ENCODE results near the gene DRC1. TPM values are rescaled to one million over a fixed set of nuclear protein-coding genes. Genes with fewer than 3 reads are reported as not detected.

DRC1 gene
- polyA plus RNA-seq, 1 of the 3 experiments (the other 2 are of a cell fraction): 0.18 TPM

DNA sequence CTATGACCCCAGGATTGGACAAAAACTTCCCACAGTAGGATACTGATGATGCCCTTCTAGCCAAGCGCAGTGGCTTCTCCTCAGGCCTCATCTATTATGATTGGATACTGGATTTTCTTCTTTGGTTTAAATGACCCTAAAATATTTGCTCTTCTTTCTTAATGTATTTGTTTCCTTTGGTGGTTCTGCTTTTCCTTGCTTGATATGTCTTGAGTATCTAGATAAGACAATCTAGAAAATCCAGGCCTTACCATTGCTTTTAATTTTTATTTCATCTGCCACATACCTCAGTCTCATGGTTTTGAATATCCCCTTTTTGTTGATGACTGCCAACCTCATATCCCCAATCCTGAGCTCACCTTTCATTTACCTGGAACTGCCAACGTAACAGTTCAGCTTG is 40.6 kb downstream of the DRC1 start:
- WGBS (ENCODE audit: low lambda C conversion rate): 68% methylated on average over 2 of the region's 2 CpGs
- no peaks in the 10 kb centered on the region for H3K27me3 ChIP-seq (ENCODE audit: insufficient read depth)
- no peaks in the 10 kb centered on the region for H3K36me3 ChIP-seq (replicated peaks in 1 of 2; ENCODE audit: control insufficient read depth in 1 of 2, insufficient read depth in 2 of 2, low read length in 1 of 2)
- H3K27ac ChIP-seq (ENCODE audit: low read depth in 2 of 2, low read length in 1 of 2): no peak overlapping the region
- no peaks in the 10 kb centered on the region for H3F3A ChIP-seq (replicated peaks; ENCODE audit: insufficient read depth)
- H3K79me2 ChIP-seq (ENCODE audit: insufficient read depth): no peaks in the 10 kb centered on the region
- ChIA-PET POLR2A (no interaction called here), CTCF (interaction anchor here (0.9 to 2.7 kb wide), 4 partner anchors 20 to 120 kb away, joined by 3 to 7 read pairs (median 3); no protein-coding TSS in a partner anchor)
- H3K9ac ChIP-seq: no peak overlapping the region
- no peak overlapping the region for H3K4me3 ChIP-seq (ENCODE audit: low read depth in 2 of 2, low read length in 1 of 2)
- H2AFZ ChIP-seq (ENCODE audit: low read depth): no peak overlapping the region
- no peak for DNase-seq
- peaks cover 0 to 3% of the 10 kb centered on the region in 2 experiments; a peak in 1 of 4 replicates for H3K4me1 ChIP-seq (ENCODE audit: control insufficient read depth in 1 of 2, insufficient read depth in 2 of 2, low read depth in 1 of 2, low read length in 1 of 2)
- no peaks in the 10 kb centered on the region for H3K9me2 ChIP-seq
- H3K4me2 ChIP-seq: no peak overlapping the region
- no peak for TF ChIP-seq TEAD4 (IDR thresholded peaks at IDR 0.05; ENCODE audit: borderline replicate concordance, insufficient read depth)
- TF ChIP-seq NRF1 (IDR thresholded peaks at IDR 0.05; ENCODE audit: low read depth, low read length): no peak
- no peak for TF ChIP-seq SMC3 (IDR thresholded peaks at IDR 0.05; ENCODE audit: low read depth, low read length)
- TF ChIP-seq IRF3 (IDR thresholded peaks at IDR 0.05; ENCODE audit: low read depth, low read length): no peak
- TF ChIP-seq REST (IDR thresholded peaks at IDR 0.05; ENCODE audit: low read depth, low read length): no peak
- no peak for TF ChIP-seq USF2 (IDR thresholded peaks at IDR 0.05; ENCODE audit: borderline replicate concordance, low read depth, low read length)
- no peak for TF ChIP-seq NFIC (IDR thresholded peaks at IDR 0.05; ENCODE audit: borderline replicate concordance)
- no peak for TF ChIP-seq TAF1 (IDR thresholded peaks at IDR 0.05; ENCODE audit: borderline replicate concordance, low read depth, low read length)
- TF ChIP-seq MXI1 (IDR thresholded peaks at IDR 0.05; ENCODE audit: low read depth, low read length): no peak
- TF ChIP-seq GATA2 (CRISPR knock-in tag; IDR thresholded peaks at IDR 0.05): no peak
- no peak for TF ChIP-seq EP300 (IDR thresholded peaks at IDR 0.05; ENCODE audit: borderline replicate concordance in 1 of 2, low read depth in 1 of 2, low read length in 1 of 2)
- TF ChIP-seq EZH2phosphoT487 (IDR thresholded peaks at IDR 0.05; ENCODE audit: borderline replicate concordance, low read depth): no peak
- TF ChIP-seq RCOR1 (IDR thresholded peaks at IDR 0.05; ENCODE audit: low read length): no peak
- no peak for TF ChIP-seq CHD2 (IDR thresholded peaks at IDR 0.05; ENCODE audit: low read length, partially characterized antibody)
- TF ChIP-seq TCF12 (IDR thresholded peaks at IDR 0.05): no peak
- TF ChIP-seq, protein P1, sequence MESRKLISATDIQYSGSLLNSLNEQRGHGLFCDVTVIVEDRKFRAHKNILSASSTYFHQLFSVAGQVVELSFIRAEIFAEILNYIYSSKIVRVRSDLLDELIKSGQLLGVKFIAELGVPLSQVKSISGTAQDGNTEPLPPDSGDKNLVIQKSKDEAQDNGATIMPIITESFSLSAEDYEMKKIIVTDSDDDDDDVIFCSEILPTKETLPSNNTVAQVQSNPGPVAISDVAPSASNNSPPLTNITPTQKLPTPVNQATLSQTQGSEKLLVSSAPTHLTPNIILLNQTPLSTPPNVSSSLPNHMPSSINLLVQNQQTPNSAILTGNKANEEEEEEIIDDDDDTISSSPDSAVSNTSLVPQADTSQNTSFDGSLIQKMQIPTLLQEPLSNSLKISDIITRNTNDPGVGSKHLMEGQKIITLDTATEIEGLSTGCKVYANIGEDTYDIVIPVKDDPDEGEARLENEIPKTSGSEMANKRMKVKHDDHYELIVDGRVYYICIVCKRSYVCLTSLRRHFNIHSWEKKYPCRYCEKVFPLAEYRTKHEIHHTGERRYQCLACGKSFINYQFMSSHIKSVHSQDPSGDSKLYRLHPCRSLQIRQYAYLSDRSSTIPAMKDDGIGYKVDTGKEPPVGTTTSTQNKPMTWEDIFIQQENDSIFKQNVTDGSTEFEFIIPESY (IDR thresholded peaks at IDR 0.05; ENCODE audit: borderline replicate concordance, low read depth): no peak
- no peak for TF ChIP-seq RFX5 (IDR thresholded peaks at IDR 0.05; ENCODE audit: low read length)
- TF ChIP-seq POLR2AphosphoS5 (IDR thresholded peaks at IDR 0.05; ENCODE audit: low read depth, low read length): no peak
- no peak for TF ChIP-seq PBX3 (IDR thresholded peaks at IDR 0.05)
- no peaks in the 10 kb centered on the region for H3K9me3 ChIP-seq
- H4K20me1 ChIP-seq (ENCODE audit: insufficient read depth): no peaks in the 10 kb centered on the region

Data from SK-N-SH (cell line).